ENCODE measurements around the gene LIX1L.

- no peak for TF ChIP-seq EZH2phosphoT487 (IDR thresholded peaks at IDR 0.05; ENCODE audit: low read length)
- TF ChIP-seq CTCF (IDR thresholded peaks at IDR 0.05; ENCODE audit: low read length): no peak
- TF ChIP-seq EZH2 (optimal IDR thresholded peaks at IDR 0.05; ENCODE audit: low read depth, low read length): no peak
These were observed 17.4 kb upstream of the LIX1L start for GRCh38 chr1:145975216-145975615.

Data from MM.1S (cell line).